GM19397 (cell line): ENCODE measurements around the gene CADPS.

Source experiments
- ATAC-seq: cut with Tn5 transposase; IDR thresholded peaks from one replicate; pipeline ENCODE4 v1.9.1; 2021; ENCODE audit warnings: mild to moderate bottlenecking, moderate library complexity; ENCODE audit not compliant: unreplicated experiment

CADPS gene

GRCh38 chr3:62368705-62369475 is 506.3 kb downstream of the CADPS start:
- no peak for ATAC-seq

- no peak for ATAC-seq
These were observed 506.9 kb downstream of the CADPS start for GRCh38 chr3:62368290-62368704.

- no peak for ATAC-seq
These were observed 507.4 kb downstream of the CADPS start for GRCh38 chr3:62367763-62368195.

GRCh38 chr3:62366126-62366484 is 509.1 kb downstream of the CADPS start:
- no peak for ATAC-seq

GRCh38 chr3:62365391-62366125 is 509.7 kb downstream of the CADPS start:
- no peak for ATAC-seq

- ATAC-seq: no peak
These were observed 511.0 kb downstream of the CADPS start for GRCh38 chr3:62364191-62364590.

- ATAC-seq: no peak
These were observed 511.9 kb downstream of the CADPS start for GRCh38 chr3:62363275-62363674.

- ATAC-seq: peak; percentile 10
These were observed 513.4 kb downstream of the CADPS start for GRCh38 chr3:62361824-62362223.

- ATAC-seq: peak; percentile 95
These were observed 514.0 kb downstream of the CADPS start for GRCh38 chr3:62361261-62361660.

- ATAC-seq: no peak
These were observed 515.7 kb downstream of the CADPS start for GRCh38 chr3:62359531-62359930.

- ATAC-seq: no peak
These were observed 518.9 kb downstream of the CADPS start for GRCh38 chr3:62356356-62356755.

- no peak for ATAC-seq
These were observed 519.5 kb downstream of the CADPS start for GRCh38 chr3:62355703-62356102.
